ENCODE results near the gene ATXN2. TPM values are rescaled to one million over a fixed set of nuclear protein-coding genes. Genes with fewer than 3 reads are reported as not detected.
A peak's percentile ranks its signal among the peaks of the same experiment; 100 is the strongest.

Gene ATXN2, protein sequence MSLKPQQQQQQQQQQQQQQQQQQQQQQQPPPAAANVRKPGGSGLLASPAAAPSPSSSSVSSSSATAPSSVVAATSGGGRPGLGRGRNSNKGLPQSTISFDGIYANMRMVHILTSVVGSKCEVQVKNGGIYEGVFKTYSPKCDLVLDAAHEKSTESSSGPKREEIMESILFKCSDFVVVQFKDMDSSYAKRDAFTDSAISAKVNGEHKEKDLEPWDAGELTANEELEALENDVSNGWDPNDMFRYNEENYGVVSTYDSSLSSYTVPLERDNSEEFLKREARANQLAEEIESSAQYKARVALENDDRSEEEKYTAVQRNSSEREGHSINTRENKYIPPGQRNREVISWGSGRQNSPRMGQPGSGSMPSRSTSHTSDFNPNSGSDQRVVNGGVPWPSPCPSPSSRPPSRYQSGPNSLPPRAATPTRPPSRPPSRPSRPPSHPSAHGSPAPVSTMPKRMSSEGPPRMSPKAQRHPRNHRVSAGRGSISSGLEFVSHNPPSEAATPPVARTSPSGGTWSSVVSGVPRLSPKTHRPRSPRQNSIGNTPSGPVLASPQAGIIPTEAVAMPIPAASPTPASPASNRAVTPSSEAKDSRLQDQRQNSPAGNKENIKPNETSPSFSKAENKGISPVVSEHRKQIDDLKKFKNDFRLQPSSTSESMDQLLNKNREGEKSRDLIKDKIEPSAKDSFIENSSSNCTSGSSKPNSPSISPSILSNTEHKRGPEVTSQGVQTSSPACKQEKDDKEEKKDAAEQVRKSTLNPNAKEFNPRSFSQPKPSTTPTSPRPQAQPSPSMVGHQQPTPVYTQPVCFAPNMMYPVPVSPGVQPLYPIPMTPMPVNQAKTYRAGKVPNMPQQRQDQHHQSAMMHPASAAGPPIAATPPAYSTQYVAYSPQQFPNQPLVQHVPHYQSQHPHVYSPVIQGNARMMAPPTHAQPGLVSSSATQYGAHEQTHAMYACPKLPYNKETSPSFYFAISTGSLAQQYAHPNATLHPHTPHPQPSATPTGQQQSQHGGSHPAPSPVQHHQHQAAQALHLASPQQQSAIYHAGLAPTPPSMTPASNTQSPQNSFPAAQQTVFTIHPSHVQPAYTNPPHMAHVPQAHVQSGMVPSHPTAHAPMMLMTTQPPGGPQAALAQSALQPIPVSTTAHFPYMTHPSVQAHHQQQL
- 42.8 TPM for total RNA-seq

DNA sequence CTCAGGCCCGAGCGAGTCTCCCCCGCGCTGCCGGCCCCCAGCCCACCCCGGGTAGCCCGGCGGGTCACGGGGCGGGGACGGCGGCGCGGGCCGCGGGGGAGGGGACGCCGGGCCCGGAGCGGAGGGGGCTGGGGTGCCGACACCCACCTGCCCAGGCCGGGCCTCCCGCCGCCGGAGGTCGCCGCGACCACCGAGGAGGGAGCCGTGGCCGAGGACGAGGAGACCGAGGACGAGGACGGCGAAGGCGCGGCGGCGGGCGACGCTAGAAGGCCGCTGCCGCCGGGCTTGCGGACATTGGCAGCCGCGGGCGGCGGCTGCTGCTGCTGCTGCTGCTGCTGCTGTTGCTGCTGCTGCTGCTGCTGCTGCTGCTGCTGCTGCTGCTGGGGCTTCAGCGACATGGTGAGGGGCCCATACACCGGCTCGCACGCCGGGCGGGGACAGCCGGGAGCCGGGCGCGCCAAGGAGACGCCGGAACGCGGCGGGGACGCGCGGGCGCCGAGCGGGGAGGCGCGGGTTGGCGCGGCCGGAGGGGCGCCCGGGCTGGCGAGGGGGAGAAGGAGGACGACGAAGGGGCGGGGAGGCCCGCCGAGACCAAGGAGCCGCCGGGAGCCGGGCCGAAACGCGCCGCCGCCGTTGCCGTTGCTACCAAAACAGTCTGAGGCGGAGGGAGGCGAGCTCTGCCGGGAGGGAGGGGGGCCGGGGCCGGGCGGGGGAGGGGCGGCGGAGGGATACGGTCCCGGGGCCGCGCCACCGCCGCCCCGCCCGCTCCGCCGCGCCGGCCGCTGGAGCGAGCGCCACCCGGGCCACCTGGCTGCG lies at the start of gene ATXN2:
ATXN2 (minus strand) TSS at position 679 of the 816 bp plus-strand sequence; CDS start at position 398, 281 bp downstream.
- H3K9ac ChIP-seq (ENCODE audit: low read depth in 1 of 3, low read length in 3 of 3): peak within 1 kb of the TSS; percentile 89 to 94 (median 92)
- H3K9me3 ChIP-seq (ENCODE audit: control insufficient read depth in 3 of 3, low read length in 3 of 3): no peaks in the 10 kb centered on the region
- peak within 1 kb of the TSS; percentile 82 to 95 (median 95) for H3K4me3 ChIP-seq (ENCODE audit: low read length in 3 of 3)
- H3K27ac ChIP-seq (ENCODE audit: low read depth, low read length): peak within 1 kb of the TSS; percentile 87
- H3K36me3 ChIP-seq (ENCODE audit: control insufficient read depth in 3 of 3, insufficient read depth in 3 of 3, low read length in 3 of 3): no peaks in the 10 kb centered on the region
- H3K27me3 ChIP-seq (ENCODE audit: control insufficient read depth in 3 of 3, insufficient read depth in 3 of 3, low read length in 3 of 3): no peaks in the 10 kb centered on the region
- H3K4me1 ChIP-seq (ENCODE audit: control insufficient read depth in 3 of 3, insufficient read depth in 3 of 3, low read length in 3 of 3): peaks cover 16 to 21% (median 20%) of the 10 kb centered on the region in 3 donors

DNA sequence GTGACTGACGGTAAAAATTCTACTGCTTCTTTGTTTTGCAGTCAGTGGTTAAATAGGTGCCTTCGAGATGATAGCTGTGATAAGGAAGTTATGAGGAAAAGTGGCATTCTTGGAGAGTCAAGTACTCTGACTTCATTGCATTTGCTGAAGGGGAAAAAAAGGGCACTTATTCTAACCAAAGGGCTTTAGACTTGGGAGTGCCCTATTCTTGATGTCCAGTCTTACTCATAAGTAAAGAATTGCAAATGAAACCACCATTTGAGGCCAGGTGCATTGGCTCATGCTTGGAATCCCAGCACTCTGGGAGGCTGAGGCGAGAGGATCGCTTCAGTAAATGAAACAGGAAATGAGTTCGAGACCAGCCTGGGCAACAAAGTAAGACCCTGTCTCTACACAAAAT lies 46.3 kb upstream of the ATXN2 start:
- Histone ChIP-seq H3K9me3 (ENCODE audit: control insufficient read depth in 3 of 3, low read length in 3 of 3) (no peaks in the 10 kb centered on the region), H3K36me3 (ENCODE audit: control insufficient read depth in 3 of 3, insufficient read depth in 3 of 3, low read length in 3 of 3) (peaks cover 39 to 57% (median 48%) of the 10 kb centered on the region in 3 donors), H3K9ac (ENCODE audit: low read depth in 1 of 3, low read length in 3 of 3) (no peak overlapping the region), H3K27me3 (ENCODE audit: control insufficient read depth in 3 of 3, insufficient read depth in 3 of 3, low read length in 3 of 3) (no peaks in the 10 kb centered on the region), H3K4me3 (ENCODE audit: low read length in 3 of 3) (no peak overlapping the region), H3K4me1 (ENCODE audit: control insufficient read depth in 3 of 3, insufficient read depth in 3 of 3, low read length in 3 of 3) (peaks cover 0 to 4% (median 0%) of the 10 kb centered on the region in 3 donors), H3K27ac (ENCODE audit: low read depth, low read length) (no peak overlapping the region)

DNA sequence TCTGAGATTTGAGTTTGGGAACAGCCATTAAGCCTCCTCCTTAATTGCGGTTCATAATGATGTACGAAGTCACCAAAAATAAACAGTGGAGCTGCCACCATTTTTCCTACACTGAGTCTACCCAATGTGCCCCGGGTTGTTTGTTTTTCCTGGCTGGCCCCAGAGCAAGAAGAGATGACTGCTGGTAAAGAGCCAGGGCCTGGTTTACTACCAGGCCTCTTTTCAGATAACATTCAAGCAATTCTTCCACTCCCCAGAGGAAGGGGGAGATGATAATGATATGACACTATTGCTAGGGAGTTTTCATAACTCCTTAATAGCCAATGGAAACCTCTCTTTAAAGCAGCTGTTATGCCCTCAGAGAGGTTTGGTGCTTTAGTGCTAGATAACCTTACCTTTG lies 44.3 kb upstream of the ATXN2 start:
- H3K9me3 ChIP-seq (ENCODE audit: control insufficient read depth in 3 of 3, low read length in 3 of 3): no peaks in the 10 kb centered on the region
- H3K4me3 ChIP-seq (ENCODE audit: low read length in 3 of 3): no peak overlapping the region
- peaks cover 30 to 46% (median 37%) of the 10 kb centered on the region in 3 donors for H3K36me3 ChIP-seq (ENCODE audit: control insufficient read depth in 3 of 3, insufficient read depth in 3 of 3, low read length in 3 of 3)
- peak overlapping the region; percentile 36 for H3K27ac ChIP-seq (ENCODE audit: low read depth, low read length)
- H3K4me1 ChIP-seq (ENCODE audit: control insufficient read depth in 3 of 3, insufficient read depth in 3 of 3, low read length in 3 of 3): peaks cover 0 to 4% (median 0%) of the 10 kb centered on the region in 3 donors
- no peak overlapping the region for H3K9ac ChIP-seq (ENCODE audit: low read depth in 1 of 3, low read length in 3 of 3)
- H3K27me3 ChIP-seq (ENCODE audit: control insufficient read depth in 3 of 3, insufficient read depth in 3 of 3, low read length in 3 of 3): no peaks in the 10 kb centered on the region

DNA sequence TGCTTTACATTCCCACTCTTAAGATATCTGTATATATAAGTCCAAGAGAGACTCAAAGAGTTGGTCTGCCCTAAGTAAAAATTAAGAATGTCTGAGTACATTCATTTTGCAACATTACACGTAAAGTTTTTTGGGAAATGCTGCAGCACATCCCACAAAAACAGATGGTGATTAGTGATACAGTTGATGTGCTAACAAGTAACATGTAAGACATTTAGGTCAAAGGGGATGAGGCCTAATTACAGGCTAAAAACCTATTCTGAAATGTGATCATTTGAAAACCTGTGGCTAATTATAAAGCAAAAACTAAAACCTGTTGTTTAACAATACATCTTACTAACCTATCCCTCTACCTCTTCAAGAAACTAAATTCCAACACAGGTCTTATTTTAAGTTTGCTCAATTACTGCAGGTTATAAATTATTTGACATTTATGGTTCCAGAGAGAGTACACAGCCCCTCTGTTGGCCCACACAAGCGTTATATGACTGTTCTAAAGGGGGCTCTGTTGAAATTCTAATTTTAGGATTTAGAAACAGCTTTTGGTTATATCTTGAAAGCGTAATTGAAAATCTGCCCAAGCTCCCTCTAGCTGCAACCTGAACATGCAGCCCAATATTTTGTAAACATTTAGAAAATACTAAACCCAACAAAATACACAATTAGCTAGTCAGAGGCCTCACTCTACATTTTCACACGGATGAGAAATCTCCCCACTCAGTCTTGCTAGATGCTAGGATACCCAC lies 43.7 kb upstream of the ATXN2 start:
- peak overlapping the region; percentile 36 for H3K27ac ChIP-seq (ENCODE audit: low read depth, low read length)
- H3K4me3 ChIP-seq (ENCODE audit: low read length in 3 of 3): no peak overlapping the region
- no peak overlapping the region for H3K9ac ChIP-seq (ENCODE audit: low read depth in 1 of 3, low read length in 3 of 3)
- no peaks in the 10 kb centered on the region for H3K27me3 ChIP-seq (ENCODE audit: control insufficient read depth in 3 of 3, insufficient read depth in 3 of 3, low read length in 3 of 3)
- H3K9me3 ChIP-seq (ENCODE audit: control insufficient read depth in 3 of 3, low read length in 3 of 3): no peaks in the 10 kb centered on the region
- peaks cover 0 to 4% (median 0%) of the 10 kb centered on the region in 3 donors for H3K4me1 ChIP-seq (ENCODE audit: control insufficient read depth in 3 of 3, insufficient read depth in 3 of 3, low read length in 3 of 3)
- H3K36me3 ChIP-seq (ENCODE audit: control insufficient read depth in 3 of 3, insufficient read depth in 3 of 3, low read length in 3 of 3): peaks cover 30 to 46% (median 37%) of the 10 kb centered on the region in 3 donors

DNA sequence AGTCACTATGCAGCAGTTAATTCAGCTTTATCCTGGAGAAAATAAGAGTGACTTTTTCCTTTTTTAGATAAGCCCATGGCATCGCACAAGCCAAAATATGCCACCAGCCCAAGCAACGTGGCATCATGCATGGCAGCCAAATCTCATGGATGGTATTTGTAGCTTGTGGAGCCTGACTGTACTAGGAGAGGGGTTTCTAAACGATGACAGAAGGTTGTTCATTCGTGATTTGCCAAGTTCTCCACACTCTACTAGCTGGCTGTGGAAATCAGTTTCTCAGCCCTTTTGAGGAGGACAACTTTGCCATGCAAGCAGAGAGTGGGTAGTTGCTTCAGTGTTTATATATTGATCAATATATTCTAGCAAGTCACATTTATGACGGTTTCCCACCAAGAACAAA lies 41.4 kb upstream of the ATXN2 start:
- no peak overlapping the region for H3K27ac ChIP-seq (ENCODE audit: low read depth, low read length)
- no peaks in the 10 kb centered on the region for H3K9me3 ChIP-seq (ENCODE audit: control insufficient read depth in 3 of 3, low read length in 3 of 3)
- H3K36me3 ChIP-seq (ENCODE audit: control insufficient read depth in 3 of 3, insufficient read depth in 3 of 3, low read length in 3 of 3): peaks cover 18 to 25% (median 25%) of the 10 kb centered on the region in 3 donors
- peaks cover 10 to 18% (median 13%) of the 10 kb centered on the region in 3 donors for H3K4me1 ChIP-seq (ENCODE audit: control insufficient read depth in 3 of 3, insufficient read depth in 3 of 3, low read length in 3 of 3)
- no peak overlapping the region for H3K9ac ChIP-seq (ENCODE audit: low read depth in 1 of 3, low read length in 3 of 3)
- H3K27me3 ChIP-seq (ENCODE audit: control insufficient read depth in 3 of 3, insufficient read depth in 3 of 3, low read length in 3 of 3): no peaks in the 10 kb centered on the region
- H3K4me3 ChIP-seq (ENCODE audit: low read length in 3 of 3): no peak overlapping the region

DNA sequence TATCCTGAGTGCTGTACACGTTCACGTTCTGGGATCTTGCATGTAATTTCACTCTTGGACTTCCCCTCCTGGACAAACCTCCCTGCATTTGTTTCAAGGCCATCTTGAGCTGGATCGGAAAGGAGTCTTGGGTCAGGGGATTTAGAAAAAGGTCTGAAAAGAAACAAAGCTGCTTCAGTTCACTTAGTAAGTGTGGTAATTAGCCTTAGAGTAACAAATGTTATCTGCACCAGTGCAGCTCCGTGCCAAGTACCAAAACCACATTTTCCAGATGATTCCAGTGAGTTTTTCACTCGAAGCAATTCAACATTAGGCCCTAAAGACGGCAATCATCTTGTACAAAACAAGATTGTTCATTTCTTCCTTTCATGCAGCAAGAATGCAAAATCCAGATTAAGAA lies 39.4 kb upstream of the ATXN2 start:
- Histone ChIP-seq H3K27me3 (ENCODE audit: control insufficient read depth in 3 of 3, insufficient read depth in 3 of 3, low read length in 3 of 3) (no peaks in the 10 kb centered on the region), H3K9ac (ENCODE audit: low read depth in 1 of 3, low read length in 3 of 3) (no peak overlapping the region), H3K4me1 (ENCODE audit: control insufficient read depth in 3 of 3, insufficient read depth in 3 of 3, low read length in 3 of 3) (peaks cover 13 to 18% (median 14%) of the 10 kb centered on the region in 3 donors), H3K4me3 (ENCODE audit: low read length in 3 of 3) (no peak overlapping the region), H3K27ac (ENCODE audit: low read depth, low read length) (no peak overlapping the region), H3K36me3 (ENCODE audit: control insufficient read depth in 3 of 3, insufficient read depth in 3 of 3, low read length in 3 of 3) (peaks cover 8 to 10% (median 9%) of the 10 kb centered on the region in 3 donors), H3K9me3 (ENCODE audit: control insufficient read depth in 3 of 3, low read length in 3 of 3) (no peaks in the 10 kb centered on the region)

DNA sequence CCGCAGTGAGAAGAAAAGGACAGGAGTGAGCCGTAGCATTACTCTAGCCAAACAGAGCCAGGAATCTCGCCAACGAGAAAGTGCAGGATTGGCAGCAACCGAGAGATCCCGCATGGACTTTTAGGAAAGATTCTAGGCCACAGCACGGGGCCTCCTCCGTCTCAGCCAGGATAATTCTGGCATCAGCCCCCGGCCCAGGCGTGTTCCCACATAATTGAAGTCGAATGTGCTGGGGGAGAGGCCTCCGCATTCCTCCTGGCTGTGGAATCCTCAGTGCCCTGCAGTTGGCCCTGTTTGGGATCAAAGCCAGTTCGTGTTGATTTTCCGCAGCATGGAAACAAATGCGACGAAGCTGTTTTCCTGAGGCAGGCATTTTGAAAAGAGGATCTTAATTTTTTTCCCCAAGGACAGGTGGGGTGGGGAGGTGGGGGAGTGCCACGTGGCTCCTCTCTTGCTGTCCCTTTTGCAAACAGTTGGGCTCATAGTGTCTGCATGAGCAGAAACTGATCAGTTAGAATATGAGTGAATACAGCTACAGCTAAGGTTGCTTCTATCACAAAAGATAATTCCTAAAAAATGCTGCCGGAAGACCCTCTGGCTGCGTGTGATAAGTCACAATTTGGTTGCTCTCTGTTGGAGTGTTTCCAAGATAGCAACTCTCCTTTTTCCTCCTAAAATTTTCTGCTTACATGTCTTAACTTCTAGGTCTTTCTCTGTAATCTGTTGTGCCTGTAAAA lies 37.3 kb upstream of the ATXN2 start:
- Histone ChIP-seq H3K36me3 (ENCODE audit: control insufficient read depth in 3 of 3, insufficient read depth in 3 of 3, low read length in 3 of 3) (peaks cover 0 to 2% (median 0%) of the 10 kb centered on the region in 3 donors), H3K9ac (ENCODE audit: low read depth in 1 of 3, low read length in 3 of 3) (peak overlapping the region; percentile 50 to 81 (median 70)), H3K9me3 (ENCODE audit: control insufficient read depth in 3 of 3, low read length in 3 of 3) (no peaks in the 10 kb centered on the region), H3K27ac (ENCODE audit: low read depth, low read length) (peak overlapping the region; percentile 70), H3K4me1 (ENCODE audit: control insufficient read depth in 3 of 3, insufficient read depth in 3 of 3, low read length in 3 of 3) (peaks cover 13 to 14% (median 14%) of the 10 kb centered on the region in 3 donors), H3K4me3 (ENCODE audit: low read length in 3 of 3) (peak overlapping the region; percentile 15 to 60 (median 54)), H3K27me3 (ENCODE audit: control insufficient read depth in 3 of 3, insufficient read depth in 3 of 3, low read length in 3 of 3) (no peaks in the 10 kb centered on the region)

DNA sequence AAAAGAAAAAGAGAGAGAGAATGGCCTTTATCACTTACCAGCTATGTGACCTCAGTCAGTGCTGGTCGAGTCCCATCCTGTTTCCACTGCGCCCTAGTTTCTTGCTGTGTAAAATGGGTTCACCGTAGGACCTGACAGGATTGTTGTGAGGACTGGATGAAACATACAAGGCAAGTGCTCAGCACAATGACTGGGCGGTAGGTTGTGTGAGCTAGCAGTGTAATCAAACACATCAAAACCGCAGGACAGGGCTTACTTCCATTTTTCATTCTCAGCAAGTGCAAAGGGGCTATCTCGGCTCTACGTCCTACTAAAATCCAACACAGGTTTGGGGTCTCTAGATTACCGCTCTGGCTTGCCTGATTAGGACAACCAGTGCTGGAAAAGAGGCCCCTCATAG lies 36.4 kb upstream of the ATXN2 start:
- H3K27me3 ChIP-seq (ENCODE audit: control insufficient read depth in 3 of 3, insufficient read depth in 3 of 3, low read length in 3 of 3): no peaks in the 10 kb centered on the region
- H3K36me3 ChIP-seq (ENCODE audit: control insufficient read depth in 3 of 3, insufficient read depth in 3 of 3, low read length in 3 of 3): peaks cover 0 to 2% (median 0%) of the 10 kb centered on the region in 3 donors
- no peaks in the 10 kb centered on the region for H3K9me3 ChIP-seq (ENCODE audit: control insufficient read depth in 3 of 3, low read length in 3 of 3)
- peak overlapping the region in 1 of 3 donors; percentile 54 for H3K4me3 ChIP-seq (ENCODE audit: low read length in 3 of 3)
- peak overlapping the region in 2 of 3 donors; percentile 70 to 81 for H3K9ac ChIP-seq (ENCODE audit: low read depth in 1 of 3, low read length in 3 of 3)
- peak overlapping the region; percentile 70 for H3K27ac ChIP-seq (ENCODE audit: low read depth, low read length)
- peaks cover 13 to 14% (median 14%) of the 10 kb centered on the region in 3 donors for H3K4me1 ChIP-seq (ENCODE audit: control insufficient read depth in 3 of 3, insufficient read depth in 3 of 3, low read length in 3 of 3)
